Mesenchymal stem cell (in vitro differentiated cells and primary cell): Measurements from ENCODE around the gene SLC2A10.

Experiments used
- DNase-seq: peaks from one replicate; pipeline ENCODE4 v3.0.0-alpha.2; 2013
- H2AFZ ChIP-seq: one replicate; pipeline ENCODE4 v1.6.1; 2013; ENCODE audit warnings: low read depth, mild to moderate bottlenecking, control low read depth, inconsistent platforms, low read length, moderate library complexity
- H2AK5ac ChIP-seq: 2 replicates; pipeline ENCODE4 v1.6.1; 2013; ENCODE audit warnings: low read length, moderate library complexity, mild to moderate bottlenecking, inconsistent platforms; ENCODE audit not compliant: severe bottlenecking
- H2BK120ac ChIP-seq: one replicate; pipeline ENCODE4 v1.6.1; 2013; ENCODE audit warnings: low read depth, mild to moderate bottlenecking, inconsistent platforms, low read length, moderate library complexity
- H2BK12ac ChIP-seq, 2 experiments: one replicate each; pipeline ENCODE4 v1.6.1; 2013; ENCODE audit warnings: inconsistent platforms in 2 of 2, low read length in 2 of 2, mild to moderate bottlenecking in 2 of 2, moderate library complexity in 2 of 2, control low read depth in 1 of 2
- H2BK15ac ChIP-seq: one replicate; pipeline ENCODE4 v1.6.1; 2013; ENCODE audit warnings: mild to moderate bottlenecking, low read depth, inconsistent platforms; ENCODE audit not compliant: poor library complexity, severe bottlenecking
- H2BK5ac ChIP-seq: 2 replicates; pipeline ENCODE4 v1.6.1; 2013; ENCODE audit warnings: low read depth, mild to moderate bottlenecking, low read length, control low read depth, inconsistent platforms; ENCODE audit not compliant: poor library complexity, severe bottlenecking
- H3K14ac ChIP-seq, 2 experiments: one replicate each; pipeline ENCODE4 v1.6.1; 2013; ENCODE audit warnings: inconsistent platforms in 2 of 2, low read length in 2 of 2, control low read depth in 1 of 2, mild to moderate bottlenecking in 1 of 2, moderate library complexity in 1 of 2
- H3K18ac ChIP-seq, 2 experiments: one replicate each; pipeline ENCODE4 v1.6.1; 2013; ENCODE audit warnings: inconsistent platforms in 2 of 2, low read length in 2 of 2, control low read depth in 1 of 2, low read depth in 1 of 2, mild to moderate bottlenecking in 1 of 2
- H3K23ac ChIP-seq, 2 experiments: one replicate each; pipeline ENCODE4 v1.6.1; 2013; ENCODE audit warnings: inconsistent platforms in 2 of 2, low read length in 2 of 2, mild to moderate bottlenecking in 2 of 2, moderate library complexity in 2 of 2, control low read depth in 1 of 2
- H3K27ac ChIP-seq: 2 replicates; pipeline ENCODE4 v1.5.1; 2013; ENCODE audit warnings: mild to moderate bottlenecking, moderate library complexity, low read length, control low read depth, inconsistent platforms; ENCODE audit not compliant: poor library complexity, severe bottlenecking
- H3K27me3 ChIP-seq, 2 experiments: 2 replicates each; pipeline versions ENCODE4 v1.6.1 to v1.7.0; 2013; ENCODE audit warnings: low read length in 2 of 2, mild to moderate bottlenecking in 2 of 2, moderate library complexity in 2 of 2, control low read depth in 1 of 2, inconsistent platforms in 1 of 2; ENCODE audit not compliant: control insufficient read depth in 1 of 2, insufficient read depth in 1 of 2
- H3K36me3 ChIP-seq, 2 experiments: 2 replicates each; pipeline versions ENCODE4 v1.6.1 to v1.7.0; 2013; ENCODE audit warnings: low read length in 2 of 2, control low read depth in 1 of 2, inconsistent platforms in 1 of 2, low read depth in 1 of 2, mild to moderate bottlenecking in 1 of 2; ENCODE audit not compliant: insufficient read depth in 2 of 2, control insufficient read depth in 1 of 2
- H3K4ac ChIP-seq, 2 experiments: one replicate each; pipeline ENCODE4 v1.6.1; 2013; ENCODE audit warnings: inconsistent platforms in 2 of 2, low read length in 2 of 2, mild to moderate bottlenecking in 2 of 2, moderate library complexity in 2 of 2, control low read depth in 1 of 2, low read depth in 1 of 2
- H3K4me1 ChIP-seq: 2 replicates; pipeline ENCODE4 v1.6.1; 2013; ENCODE audit warnings: low read depth, low read length, control low read depth; ENCODE audit not compliant: control insufficient read depth, insufficient read depth
- H3K4me2 ChIP-seq: 2 replicates; pipeline ENCODE4 v1.6.1; 2013; ENCODE audit warnings: low read length, mild to moderate bottlenecking, inconsistent platforms; ENCODE audit not compliant: poor library complexity, severe bottlenecking
- H3K4me3 ChIP-seq, 2 experiments: 2 replicates each; pipeline versions ENCODE4 v1.5.1 to v1.7.0; 2013; ENCODE audit warnings: low read length in 2 of 2, mild to moderate bottlenecking in 2 of 2, control low read depth in 1 of 2, low read depth in 1 of 2; ENCODE audit not compliant: insufficient read depth in 1 of 2
- H3K79me1 ChIP-seq: replicated peaks from 2 replicates; pipeline ENCODE4 v1.6.1; 2013; ENCODE audit warnings: mild to moderate bottlenecking, control low read depth, low read length, inconsistent platforms; ENCODE audit not compliant: poor library complexity, severe bottlenecking
- H3K9ac ChIP-seq: 2 replicates; pipeline ENCODE4 v1.7.0; 2013; ENCODE audit warnings: mild to moderate bottlenecking, low read length, moderate library complexity
- H3K9me3 ChIP-seq: 2 replicates; pipeline ENCODE4 v1.7.0; 2013; ENCODE audit warnings: mild to moderate bottlenecking, low read length; ENCODE audit not compliant: control insufficient read depth
- H4K8ac ChIP-seq: one replicate; pipeline ENCODE4 v1.6.1; 2013; ENCODE audit warnings: inconsistent platforms, mild to moderate bottlenecking, low read length, moderate library complexity
- H4K91ac ChIP-seq: one replicate; pipeline ENCODE4 v1.6.1; 2013; ENCODE audit warnings: mild to moderate bottlenecking, low read length, inconsistent platforms
- WGBS: methylation state at CpG from one replicate; pipeline ENCODE4 v1.1.7; 2013; ENCODE audit warnings: mixed read lengths; 5-methylcytosine and 5-hydroxymethylcytosine counted together

Gene SLC2A10

DNA sequence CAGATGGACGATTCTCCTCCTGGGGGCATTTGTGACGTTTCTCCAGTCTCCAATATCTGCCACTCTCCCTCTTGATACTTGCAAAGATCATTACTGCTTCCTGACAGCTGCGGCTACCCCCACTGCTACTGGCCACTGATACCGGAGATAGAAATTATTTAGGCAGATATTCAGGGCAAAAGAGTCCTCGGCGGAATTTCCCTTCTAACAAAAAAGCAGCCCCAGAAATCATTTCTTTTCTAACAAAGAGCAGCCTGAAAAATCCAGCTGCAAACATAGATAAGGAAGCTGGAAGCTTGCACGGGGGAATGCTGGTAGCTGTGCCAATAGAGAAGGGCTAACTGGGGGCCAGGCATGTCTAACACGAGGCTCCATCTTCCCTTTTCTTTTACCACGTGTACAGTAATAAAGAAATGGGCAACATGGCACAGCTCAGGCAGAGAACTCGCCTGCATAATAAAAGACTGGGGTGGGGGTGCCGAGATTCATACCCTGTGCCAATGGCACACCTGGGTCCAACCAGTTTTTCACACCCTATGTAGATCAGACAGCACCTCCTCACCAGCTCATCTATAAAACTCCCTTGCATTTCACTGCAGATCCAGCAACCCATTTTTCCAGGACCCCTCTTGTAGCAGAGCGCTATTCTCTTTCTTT, 26.3 kb upstream of the SLC2A10 start:
- H4K91ac ChIP-seq: no peak overlapping the region
- WGBS: 85% methylated on average over 10 of the region's 12 CpGs
- peaks cover 12 to 36% of the 10 kb centered on the region in 2 experiments for H3K36me3 ChIP-seq
- no peak overlapping the region for H3K4ac ChIP-seq
- H3K27me3 ChIP-seq: no peaks in the 10 kb centered on the region
- H3K4me3 ChIP-seq: peak overlapping the region in 1 of 2 experiments; percentile 77
- no peak overlapping the region for H3K23ac ChIP-seq
- no peak overlapping the region for H2AFZ ChIP-seq
- H2AK5ac ChIP-seq: no peak overlapping the region
- H4K8ac ChIP-seq: no peak overlapping the region
- no peak overlapping the region for H3K14ac ChIP-seq
- peaks cover 34% of the 10 kb centered on the region for H3K79me1 ChIP-seq
- no peak overlapping the region for H3K4me2 ChIP-seq
- no peaks in the 10 kb centered on the region for H3K9me3 ChIP-seq
- H2BK120ac ChIP-seq: no peak overlapping the region
- peak overlapping the region in 1 of 2 experiments; percentile 19 for H2BK12ac ChIP-seq
- peaks cover 4% of the 10 kb centered on the region for H3K4me1 ChIP-seq
- peak overlapping the region; percentile 90 for H3K9ac ChIP-seq
- H3K27ac ChIP-seq: no peak overlapping the region
- no peak for DNase-seq
- H3K18ac ChIP-seq: no peak overlapping the region
- H2BK15ac ChIP-seq: no peak overlapping the region
- no peak overlapping the region for H2BK5ac ChIP-seq

- Histone ChIP-seq H3K9me3 (no peaks in the 10 kb centered on the region), H3K18ac (no peak overlapping the region), H2BK5ac (no peak overlapping the region), H3K9ac (peak overlapping the region; percentile 90), H3K27ac (no peak overlapping the region), H2BK12ac (peak overlapping the region; percentile 32 to 49), H3K23ac (peak overlapping the region in 1 of 2 experiments; percentile 68), H4K8ac (no peak overlapping the region), H2BK15ac (no peak overlapping the region), H3K36me3 (peaks cover 12 to 36% of the 10 kb centered on the region in 2 experiments), H3K4me3 (peak overlapping the region in 1 of 2 experiments; percentile 77), H2AK5ac (no peak overlapping the region), H3K14ac (peak overlapping the region in 1 of 2 experiments; percentile 83), H3K27me3 (no peaks in the 10 kb centered on the region), H3K79me1 (peaks cover 33% of the 10 kb centered on the region), H3K4me2 (no peak overlapping the region), H4K91ac (no peak overlapping the region), H3K4ac (no peak overlapping the region), H3K4me1 (peaks cover 4% of the 10 kb centered on the region), H2AFZ (no peak overlapping the region), H2BK120ac (no peak overlapping the region)
- 60% methylated on average over 8 of the region's 8 CpGs for WGBS
- DNase-seq: no peak
Observed at GRCh38 chr20:46683668-46683938, 25.8 kb upstream of the SLC2A10 start.

DNA sequence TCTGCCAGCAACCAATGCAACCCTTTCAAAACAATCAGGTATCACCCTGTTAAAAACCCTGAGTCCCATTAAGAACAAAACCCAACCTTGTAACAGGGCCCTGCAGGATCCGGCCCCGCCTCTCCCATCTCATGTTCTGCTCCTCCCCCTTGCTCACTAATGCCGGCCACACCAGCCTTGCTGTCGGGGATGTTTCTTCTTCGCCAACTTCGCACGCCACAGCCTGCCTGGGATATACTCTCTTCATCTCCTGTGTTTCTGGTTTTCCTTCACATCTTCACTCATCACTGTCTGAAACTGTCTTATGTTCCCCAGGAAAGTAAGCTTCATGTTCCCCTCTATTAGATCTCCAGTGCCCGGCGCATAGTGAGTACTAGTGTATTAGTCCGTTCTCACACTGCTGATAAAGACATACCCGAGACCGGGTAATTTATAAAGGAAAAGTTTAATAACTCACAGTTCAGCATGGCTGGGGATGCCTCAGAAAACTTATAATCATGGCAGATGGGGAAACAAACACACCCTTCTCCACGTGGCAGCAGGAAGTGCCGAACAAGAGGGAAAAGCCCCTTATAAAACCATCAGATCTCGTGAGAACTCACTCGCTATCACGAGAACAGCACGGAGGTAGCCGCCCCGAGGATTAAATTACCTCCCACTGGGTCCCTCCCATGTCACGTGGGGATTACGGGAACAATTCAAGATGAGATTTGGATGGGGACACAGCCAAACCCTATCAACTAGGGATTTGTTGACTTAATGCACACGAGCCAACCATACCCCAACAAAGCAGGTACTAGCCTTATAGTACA, 25.3 kb upstream of the SLC2A10 start:
- 29% methylated on average over 21 of the region's 23 CpGs for WGBS
- Histone ChIP-seq H3K4me3 (peak overlapping the region in 1 of 2 experiments; percentile 77), H3K27me3 (no peaks in the 10 kb centered on the region), H3K23ac (no peak overlapping the region), H3K79me1 (peaks cover 31% of the 10 kb centered on the region), H3K4me2 (no peak overlapping the region), H2BK15ac (no peak overlapping the region), H3K27ac (peak overlapping the region; percentile 36), H3K18ac (peak overlapping the region in 1 of 2 experiments; percentile 43), H2BK12ac (peak overlapping the region in 1 of 2 experiments; percentile 32), H3K9me3 (no peaks in the 10 kb centered on the region), H2AFZ (no peak overlapping the region), H3K4ac (no peak overlapping the region), H3K9ac (peak overlapping the region; percentile 90), H3K36me3 (peaks cover 12 to 36% of the 10 kb centered on the region in 2 experiments), H2AK5ac (no peak overlapping the region), H4K91ac (no peak overlapping the region), H2BK120ac (no peak overlapping the region), H4K8ac (no peak overlapping the region), H2BK5ac (no peak overlapping the region), H3K4me1 (peaks cover 4% of the 10 kb centered on the region), H3K14ac (no peak overlapping the region)
- peak; percentile 62 for DNase-seq
